ENCODE results near the gene LPAR1.
"Not testable (repeated sequence)": the region's sequence is repeated elsewhere in the genome, so short reads cannot be mapped to it uniquely, and the experiment has no call there.

Gene LPAR1

GRCh38 chr9:110835404-110835803 lies 202.9 kb downstream of the LPAR1 start:
- no peaks in the 10 kb centered on the region for H3K36me3 ChIP-seq (replicated peaks)
- H3K9me3 ChIP-seq: no peaks in the 10 kb centered on the region
- H3K4me3 ChIP-seq: no peak overlapping the region
- DNase-seq (ENCODE audit: low spot score in 2 of 2): no peak
- H3K4me1 ChIP-seq: no peaks in the 10 kb centered on the region
- in situ Hi-C loops (cut with MboI; ENCODE audit: low sequenced_read_pairs): no loop called here
- no peaks in the 10 kb centered on the region for H3K27me3 ChIP-seq (ENCODE audit: low read depth)

GRCh38 chr9:110832926-110833325 lies 205.3 kb downstream of the LPAR1 start:
- Histone ChIP-seq H3K4me3 (no peak overlapping the region), H3K36me3 (replicated peaks) (no peaks in the 10 kb centered on the region), H3K9me3 (no peaks in the 10 kb centered on the region), H3K4me1 (no peaks in the 10 kb centered on the region), H3K27me3 (ENCODE audit: low read depth) (no peaks in the 10 kb centered on the region)
- in situ Hi-C loops (cut with MboI; ENCODE audit: low sequenced_read_pairs): no loop called here
- no peak for DNase-seq (ENCODE audit: low spot score in 2 of 2)

- H3K4me1 ChIP-seq: no peaks in the 10 kb centered on the region
- H3K36me3 ChIP-seq (replicated peaks): no peaks in the 10 kb centered on the region
- H3K27me3 ChIP-seq (ENCODE audit: low read depth): no peaks in the 10 kb centered on the region
- no peaks in the 10 kb centered on the region for H3K9me3 ChIP-seq
- in situ Hi-C loops (cut with MboI; ENCODE audit: low sequenced_read_pairs): no loop called here
- DNase-seq (ENCODE audit: low spot score in 2 of 2): no peak
- no peak overlapping the region for H3K4me3 ChIP-seq
Measured at GRCh38 chr9:110830495-110830894, 207.8 kb downstream of the LPAR1 start.

- no peak for DNase-seq (ENCODE audit: low spot score in 2 of 2)
Measured at GRCh38 chr9:110828264-110828663, 210.0 kb downstream of the LPAR1 start.

GRCh38 chr9:110826400-110826799 lies 211.9 kb downstream of the LPAR1 start:
- peak; percentile 27 to 42 for DNase-seq (ENCODE audit: low spot score in 2 of 2)
- in situ Hi-C loops (cut with MboI; ENCODE audit: low sequenced_read_pairs); H3K9me3 ChIP-seq; H3K4me3 ChIP-seq; H3K36me3 ChIP-seq (replicated peaks); H3K27me3 ChIP-seq (ENCODE audit: low read depth); H3K4me1 ChIP-seq: not testable (repeated sequence)

More at GRCh38 chr9:110828264-110828663, 210.0 kb downstream of the LPAR1 start:
- H3K4me3 ChIP-seq: no peak overlapping the region
- no peaks in the 10 kb centered on the region for H3K27me3 ChIP-seq (ENCODE audit: low read depth)
- in situ Hi-C loops (cut with MboI; ENCODE audit: low sequenced_read_pairs): no loop called here
- no peaks in the 10 kb centered on the region for H3K36me3 ChIP-seq (replicated peaks)
- H3K4me1 ChIP-seq: no peaks in the 10 kb centered on the region
- no peaks in the 10 kb centered on the region for H3K9me3 ChIP-seq

GRCh38 chr9:110825950-110826349 lies 212.3 kb downstream of the LPAR1 start:
- H3K4me3 ChIP-seq: no peak overlapping the region
- no peaks in the 10 kb centered on the region for H3K4me1 ChIP-seq
- no peaks in the 10 kb centered on the region for H3K36me3 ChIP-seq (replicated peaks)
- in situ Hi-C loops (cut with MboI; ENCODE audit: low sequenced_read_pairs): no loop called here
- DNase-seq (ENCODE audit: low spot score in 2 of 2): no peak
- H3K27me3 ChIP-seq (ENCODE audit: low read depth): no peaks in the 10 kb centered on the region
- H3K9me3 ChIP-seq: no peaks in the 10 kb centered on the region

- in situ Hi-C loops (cut with MboI; ENCODE audit: low sequenced_read_pairs): not testable (repeated sequence)
Measured at GRCh38 chr9:110825129-110825528, 213.1 kb downstream of the LPAR1 start.

More at GRCh38 chr9:110825129-110825528, 213.1 kb downstream of the LPAR1 start:
- not testable (repeated sequence) for H3K36me3 ChIP-seq (replicated peaks); H3K4me3 ChIP-seq; H3K4me1 ChIP-seq; H3K9me3 ChIP-seq; H3K27me3 ChIP-seq (ENCODE audit: low read depth); DNase-seq (ENCODE audit: low spot score in 2 of 2)

Data from HAP-1 (cell line).